Glomerular visceral epithelial cell (primary cell): ENCODE measurements around the gene VGF.

ENCODE experiments used
- DNase-seq: peaks from one replicate; pipeline ENCODE4 v3.0.0-alpha.2; 2016; ENCODE audit errors: extremely low spot score

The VGF gene

GRCh38 chr7:101165958-101166647 lies 734 bp upstream of the VGF start:
- DNase-seq = no peak

GRCh38 chr7:101164071-101164840 lies 1.1 kb downstream of the VGF start:
- peak; percentile 72 for DNase-seq

- peak; percentile 50 for DNase-seq
These were observed 1.9 kb downstream of the VGF start for GRCh38 chr7:101163279-101164070.

GRCh38 chr7:101162551-101163278 lies 2.7 kb downstream of the VGF start:
- DNase-seq = peak; percentile 63

- no peak for DNase-seq
These were observed 3.5 kb downstream of the VGF start for GRCh38 chr7:101161692-101162471.

- no peak for DNase-seq
These were observed 4.5 kb downstream of the VGF start for GRCh38 chr7:101160910-101161309.

- DNase-seq = peak; percentile 64
These were observed 5.4 kb downstream of the VGF start for GRCh38 chr7:101159696-101160674.

- no peak for DNase-seq
These were observed 8.3 kb downstream of the VGF start for GRCh38 chr7:101156866-101157589.

GRCh38 chr7:101156277-101156676 lies 9.1 kb downstream of the VGF start:
- DNase-seq = no peak

GRCh38 chr7:101155303-101155702 lies 10.1 kb downstream of the VGF start:
- no peak for DNase-seq

- DNase-seq = no peak
These were observed 10.7 kb downstream of the VGF start for GRCh38 chr7:101154693-101155102.

- peak; percentile 97 for DNase-seq
These were observed 11.2 kb downstream of the VGF start, which contains the start of gene AP1S1 for GRCh38 chr7:101153969-101154692. TSS of gene AP1S1 (plus strand) at chr7:101154476. CDS start at chr7:101154515, 39 bp downstream.

- DNase-seq = no peak
These were observed 13.3 kb downstream of the VGF start for GRCh38 chr7:101151908-101152651.

GRCh38 chr7:101140746-101141382 lies 24.5 kb downstream of the VGF start:
- no peak for DNase-seq

GRCh38 chr7:101140339-101140699 lies 25.1 kb downstream of the VGF start:
- no peak for DNase-seq

GRCh38 chr7:101138213-101138870 lies 27.0 kb downstream of the VGF start:
- peak; percentile 95 for DNase-seq
